Transverse colon (tissue), 3 donors: ENCODE results near the gene IFITM1.

Source experiments
- POLR2A ChIP-seq: fragments of 450-650 bp; IDR thresholded peaks from one replicate; pipeline ENCODE4 v1.6.1; 2016; ENCODE audit warnings: antibody characterized with exemption, mild to moderate bottlenecking, moderate library complexity
- TF ChIP-seq, protein P1 (sequence below), 5 experiments: fragments of 200-600 bp in 3 of 5; fragments of 450-650 bp in 2 of 5; sonication (generic) in 3 of 5; IDR thresholded peaks; 1 replicate in 2 of 5; 2 replicates in 3 of 5; pipeline ENCODE4 v1.5.1; 2016 to 2017; ENCODE audit warnings: antibody characterized with exemption in 5 of 5, inconsistent platforms in 3 of 5, mild to moderate bottlenecking in 2 of 5, moderate library complexity in 1 of 5

DNA sequence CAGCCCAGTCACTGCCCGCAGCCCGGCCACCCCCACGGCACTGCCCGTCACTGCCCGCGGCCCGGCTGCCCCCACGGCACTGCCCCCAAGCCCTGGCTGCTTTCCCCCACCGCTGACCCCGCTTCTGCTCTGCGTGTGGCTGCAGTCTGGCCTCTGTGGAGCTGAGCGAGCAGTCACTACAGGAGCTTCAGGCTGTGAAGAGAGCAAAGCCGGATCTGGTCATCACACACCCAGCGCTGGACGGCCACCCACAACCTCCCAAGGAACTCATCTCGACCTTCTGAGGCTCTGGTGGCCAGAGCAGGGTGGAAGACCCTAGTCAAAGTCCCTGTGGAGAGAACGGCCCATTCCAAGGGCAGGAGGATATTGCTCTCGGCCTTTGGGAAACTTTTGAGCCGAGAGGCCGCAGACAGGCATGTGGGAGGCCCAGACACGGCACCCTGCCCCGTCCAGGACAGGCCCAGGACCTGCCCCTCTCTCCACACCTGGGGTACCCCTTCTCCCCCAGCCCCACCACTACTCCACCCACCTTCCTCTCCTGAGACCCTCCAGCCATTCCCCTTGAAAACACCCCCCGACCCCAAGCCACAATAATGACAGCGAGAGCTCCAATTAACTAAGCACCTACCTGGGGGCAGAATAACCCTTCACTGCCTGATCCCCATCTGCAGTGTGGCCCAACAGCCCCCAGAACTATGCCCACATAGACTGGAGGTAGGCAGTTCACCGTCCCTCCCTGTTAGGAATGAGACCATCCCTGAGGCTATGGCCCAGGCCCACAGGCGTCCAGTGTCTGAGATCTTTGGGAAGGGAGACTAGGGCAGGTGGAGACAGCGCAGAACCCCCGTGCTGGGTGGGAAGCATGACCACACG, 28.6 kb upstream of the IFITM1 start:
- TF ChIP-seq, protein P1, sequence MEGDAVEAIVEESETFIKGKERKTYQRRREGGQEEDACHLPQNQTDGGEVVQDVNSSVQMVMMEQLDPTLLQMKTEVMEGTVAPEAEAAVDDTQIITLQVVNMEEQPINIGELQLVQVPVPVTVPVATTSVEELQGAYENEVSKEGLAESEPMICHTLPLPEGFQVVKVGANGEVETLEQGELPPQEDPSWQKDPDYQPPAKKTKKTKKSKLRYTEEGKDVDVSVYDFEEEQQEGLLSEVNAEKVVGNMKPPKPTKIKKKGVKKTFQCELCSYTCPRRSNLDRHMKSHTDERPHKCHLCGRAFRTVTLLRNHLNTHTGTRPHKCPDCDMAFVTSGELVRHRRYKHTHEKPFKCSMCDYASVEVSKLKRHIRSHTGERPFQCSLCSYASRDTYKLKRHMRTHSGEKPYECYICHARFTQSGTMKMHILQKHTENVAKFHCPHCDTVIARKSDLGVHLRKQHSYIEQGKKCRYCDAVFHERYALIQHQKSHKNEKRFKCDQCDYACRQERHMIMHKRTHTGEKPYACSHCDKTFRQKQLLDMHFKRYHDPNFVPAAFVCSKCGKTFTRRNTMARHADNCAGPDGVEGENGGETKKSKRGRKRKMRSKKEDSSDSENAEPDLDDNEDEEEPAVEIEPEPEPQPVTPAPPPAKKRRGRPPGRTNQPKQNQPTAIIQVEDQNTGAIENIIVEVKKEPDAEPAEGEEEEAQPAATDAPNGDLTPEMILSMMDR (IDR thresholded peaks at IDR 0.05), result no peak
- no peak for TF ChIP-seq POLR2A
